Karpas-422 (cell line): ENCODE results near the gene ALDH8A1. TPM values are rescaled to one million over a fixed set of nuclear protein-coding genes. Genes with fewer than 3 reads are reported as not detected.
"Not testable (repeated sequence)": the region's sequence is repeated elsewhere in the genome, so short reads cannot be mapped to it uniquely, and the experiment has no call there.

Experiments
- DNase-seq: peaks from one replicate; pipeline ENCODE4 v3.0.0-alpha.2; 2015
- H2AFZ ChIP-seq: fragments of 200-600 bp; sonication (generic); 2 replicates; pipeline ENCODE4 v1.6.1; 2014; ENCODE audit warnings: antibody characterized with exemption, low read length, mixed read lengths
- H3K27ac ChIP-seq: fragments of 200-600 bp; sonication (generic); 2 replicates; pipeline ENCODE4 v1.5.1; 2014; ENCODE audit warnings: mild to moderate bottlenecking, low read length, moderate library complexity
- H3K27me3 ChIP-seq: fragments of 200-600 bp; sonication (generic); 2 replicates; pipeline ENCODE4 v1.6.1; 2014; ENCODE audit warnings: low read length, mixed read lengths
- H3K36me3 ChIP-seq: fragments of 200-600 bp; sonication (generic); 2 replicates; pipeline ENCODE4 v1.6.1; 2014; ENCODE audit warnings: low read length, mixed read lengths; ENCODE audit not compliant: insufficient read depth
- H3K4me1 ChIP-seq: fragments of 200-600 bp; sonication (generic); 2 replicates; pipeline ENCODE4 v1.6.1; 2014; ENCODE audit warnings: mild to moderate bottlenecking, low read length, mixed read lengths
- H3K4me2 ChIP-seq: fragments of 200-600 bp; sonication (generic); 2 replicates; pipeline ENCODE4 v1.6.1; 2014; ENCODE audit warnings: low read length, low read depth, mild to moderate bottlenecking; ENCODE audit not compliant: poor library complexity, severe bottlenecking
- H3K4me3 ChIP-seq: fragments of 200-600 bp; sonication (generic); 2 replicates; pipeline ENCODE4 v1.5.1; 2014; ENCODE audit warnings: mild to moderate bottlenecking, antibody characterized with exemption, low read length, mixed read lengths
- H3K79me2 ChIP-seq: fragments of 200-600 bp; sonication (generic); 2 replicates; pipeline ENCODE4 v1.6.1; 2014; ENCODE audit warnings: mild to moderate bottlenecking, low read length, mixed read lengths
- H3K9ac ChIP-seq: fragments of 200-600 bp; sonication (generic); 2 replicates; pipeline ENCODE4 v1.6.0; 2014; ENCODE audit warnings: low read length
- H3K9me2 ChIP-seq: fragments of 200-600 bp; sonication (generic), shearing (Covaris generic); replicated peaks from 2 replicates; pipeline ENCODE4 v1.6.0; 2014; ENCODE audit warnings: mild to moderate bottlenecking, low read length, moderate library complexity; ENCODE audit not compliant: insufficient read depth
- H3K9me3 ChIP-seq: fragments of 300-700, 200-600 bp; sonication (generic); 2 replicates; pipeline ENCODE4 v1.6.1; 2014; ENCODE audit warnings: low read length, mixed read lengths
- H4K20me1 ChIP-seq: fragments of 200-600 bp; sonication (generic); 2 replicates; pipeline ENCODE4 v1.6.1; 2014; ENCODE audit warnings: mild to moderate bottlenecking, antibody characterized with exemption, low read length, low read depth; ENCODE audit not compliant: insufficient read depth
- total RNA-seq: library from RNA; depleted of rRNA; stranded (reverse); fragments of >200 nt; shearing (Covaris generic); gene quantifications from 2 replicates; pipeline ENCODE4 v1.2.3, GENCODE V29; 2014; ENCODE audit warnings: low replicate concordance

ALDH8A1 gene
- total RNA-seq, 1 experiment from 2014 or later = not detected

- Histone ChIP-seq H3K9me3 (no peaks in the 10 kb centered on the region), H3K79me2 (no peaks in the 10 kb centered on the region), H3K4me1 (no peaks in the 10 kb centered on the region), H3K27ac (no peak overlapping the region), H3K36me3 (no peaks in the 10 kb centered on the region), H2AFZ (no peak overlapping the region), H4K20me1 (no peaks in the 10 kb centered on the region), H3K9me2 (no peaks in the 10 kb centered on the region), H3K4me3 (no peak overlapping the region), H3K27me3 (no peaks in the 10 kb centered on the region), H3K9ac (no peak overlapping the region), H3K4me2 (no peak overlapping the region)
- no peak for DNase-seq
These were observed 31.4 kb downstream of the ALDH8A1 start for GRCh38 chr6:134918418-134918961.

DNA sequence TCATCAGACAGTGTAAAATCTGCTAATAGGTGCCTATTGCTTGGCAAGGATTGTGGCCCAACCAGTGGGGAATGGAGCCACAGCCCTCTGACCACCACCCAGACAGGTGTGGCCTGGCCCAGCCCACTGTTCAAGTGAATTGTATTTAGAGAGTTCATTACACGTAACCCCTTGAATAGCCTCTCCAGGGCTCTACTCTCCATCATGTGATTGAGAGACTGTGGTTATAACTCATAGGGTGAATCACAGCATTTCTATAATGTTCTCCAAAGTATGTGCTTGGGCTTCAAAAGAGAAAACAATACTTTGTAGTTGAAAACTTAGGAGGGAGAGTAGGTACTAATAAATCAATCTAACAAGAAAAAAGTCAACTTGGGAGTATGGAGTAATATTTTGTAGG, 38.4 kb downstream of the ALDH8A1 start:
- no peaks in the 10 kb centered on the region for H3K27me3 ChIP-seq
- H3K27ac ChIP-seq = no peak overlapping the region
- H3K4me2 ChIP-seq = no peak overlapping the region
- H3K4me3 ChIP-seq = no peak overlapping the region
- H2AFZ ChIP-seq = no peak overlapping the region
- H3K9me2 ChIP-seq = no peaks in the 10 kb centered on the region
- H3K79me2 ChIP-seq = no peaks in the 10 kb centered on the region
- no peaks in the 10 kb centered on the region for H3K4me1 ChIP-seq
- H3K36me3 ChIP-seq = no peaks in the 10 kb centered on the region
- H3K9ac ChIP-seq = no peak overlapping the region
- DNase-seq = no peak
- no peaks in the 10 kb centered on the region for H3K9me3 ChIP-seq
- H4K20me1 ChIP-seq = no peaks in the 10 kb centered on the region

GRCh38 chr6:134910593-134910935, 39.3 kb downstream of the ALDH8A1 start:
- Histone ChIP-seq H3K27me3 (no peaks in the 10 kb centered on the region), H3K36me3 (no peaks in the 10 kb centered on the region), H3K27ac (no peak overlapping the region), H3K9me2 (no peaks in the 10 kb centered on the region), H3K4me2 (no peak overlapping the region), H3K9me3 (no peaks in the 10 kb centered on the region), H3K9ac (no peak overlapping the region), H2AFZ (no peak overlapping the region), H3K4me1 (no peaks in the 10 kb centered on the region), H4K20me1 (no peaks in the 10 kb centered on the region), H3K4me3 (no peak overlapping the region), H3K79me2 (no peaks in the 10 kb centered on the region)
- no peak for DNase-seq

GRCh38 chr6:134909701-134910592, 40.0 kb downstream of the ALDH8A1 start:
- Histone ChIP-seq H2AFZ (no peak overlapping the region), H3K36me3 (no peaks in the 10 kb centered on the region), H3K27ac (no peak overlapping the region), H4K20me1 (no peaks in the 10 kb centered on the region), H3K9me3 (no peaks in the 10 kb centered on the region), H3K27me3 (no peaks in the 10 kb centered on the region), H3K4me3 (no peak overlapping the region), H3K9ac (no peak overlapping the region), H3K79me2 (no peaks in the 10 kb centered on the region), H3K9me2 (no peaks in the 10 kb centered on the region), H3K4me1 (no peaks in the 10 kb centered on the region), H3K4me2 (no peak overlapping the region)
- no peak for DNase-seq

DNA sequence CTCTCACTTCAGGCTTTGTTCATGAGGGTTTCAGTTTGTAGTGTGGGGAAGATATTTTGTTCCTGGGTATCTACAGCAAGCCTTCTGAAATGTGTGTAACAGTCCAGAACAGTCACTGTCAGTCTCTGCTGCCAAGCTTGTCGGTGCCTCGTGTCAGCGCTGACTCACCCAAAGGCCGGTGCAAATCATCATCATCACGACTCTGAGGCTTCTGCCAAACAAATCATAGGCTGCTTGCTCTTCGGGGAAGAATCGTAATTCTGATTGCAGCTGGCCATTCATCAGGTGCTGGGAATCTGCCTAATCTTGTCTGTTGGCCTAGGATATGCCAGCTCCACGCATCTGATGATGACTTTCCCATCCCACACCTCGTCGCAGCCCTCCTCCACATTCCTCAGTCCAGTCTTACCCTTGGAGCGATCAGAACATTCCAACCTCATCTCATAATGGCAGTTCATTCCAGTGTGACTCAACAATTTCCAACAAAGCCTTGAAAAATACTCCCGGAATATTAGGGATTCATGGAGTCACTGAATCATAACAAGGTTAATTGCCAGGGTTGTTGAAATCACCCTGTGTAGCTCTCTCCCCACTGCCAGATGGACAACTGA, 40.9 kb downstream of the ALDH8A1 start:
- Histone ChIP-seq H3K4me2 (no peak overlapping the region), H3K36me3 (no peaks in the 10 kb centered on the region), H3K27ac (no peak overlapping the region), H2AFZ (no peak overlapping the region), H3K79me2 (no peaks in the 10 kb centered on the region), H3K9me2 (no peaks in the 10 kb centered on the region), H3K9ac (no peak overlapping the region), H3K27me3 (no peaks in the 10 kb centered on the region), H4K20me1 (no peaks in the 10 kb centered on the region), H3K9me3 (no peaks in the 10 kb centered on the region), H3K4me3 (no peak overlapping the region), H3K4me1 (no peaks in the 10 kb centered on the region)
- no peak for DNase-seq

DNA sequence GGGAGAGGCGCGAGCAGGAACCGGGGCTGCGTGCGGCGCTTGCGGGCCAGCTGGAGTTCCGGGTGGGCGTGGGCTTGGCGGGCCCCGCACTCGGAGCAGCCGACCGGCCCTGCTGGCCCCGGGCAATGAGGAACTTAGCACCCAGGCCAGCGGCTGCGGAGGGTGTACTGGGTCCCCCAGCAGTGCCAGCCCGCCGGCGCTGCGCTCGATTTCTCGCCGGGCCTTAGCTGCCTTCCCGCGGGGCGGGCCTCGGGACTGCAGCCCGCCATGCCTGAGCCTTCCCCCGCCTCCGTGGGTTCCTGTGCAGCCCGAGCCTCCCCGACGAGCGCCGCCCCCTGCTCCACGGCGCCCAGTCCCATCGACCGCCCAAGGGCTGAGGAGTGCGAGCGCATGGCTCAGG, 45.2 kb downstream of the ALDH8A1 start:
- H2AFZ ChIP-seq, H4K20me1 ChIP-seq, H3K4me2 ChIP-seq, H3K4me1 ChIP-seq, H3K27ac ChIP-seq, H3K79me2 ChIP-seq, H3K9me2 ChIP-seq, H3K4me3 ChIP-seq, H3K9me3 ChIP-seq, DNase-seq, H3K9ac ChIP-seq, H3K27me3 ChIP-seq, H3K36me3 ChIP-seq: not testable (repeated sequence)

- Histone ChIP-seq H3K9ac (no peak overlapping the region), H3K9me3 (no peaks in the 10 kb centered on the region)
- no peak for DNase-seq
These were observed 46.5 kb downstream of the ALDH8A1 start for GRCh38 chr6:134903448-134903847.

DNA sequence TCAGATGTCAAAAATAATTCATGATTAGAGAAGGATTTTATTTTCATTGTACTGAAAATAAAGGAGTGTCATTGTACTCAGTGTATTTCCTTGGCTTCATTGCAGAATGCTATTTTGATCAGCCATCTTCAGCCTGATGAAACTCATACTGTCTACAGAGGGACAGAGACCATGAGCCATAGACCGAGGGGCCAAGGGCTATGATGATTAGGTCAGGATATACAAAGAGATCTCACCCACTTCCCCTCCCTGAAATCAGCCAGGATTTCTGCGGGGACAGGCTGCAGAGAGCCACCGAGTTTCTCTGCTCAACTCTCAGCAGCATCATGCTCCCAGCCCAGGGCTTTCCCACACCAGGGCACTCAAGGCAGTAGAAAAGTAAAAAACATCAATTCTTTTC, 47.0 kb downstream of the ALDH8A1 start:
- no peak overlapping the region for H2AFZ ChIP-seq
- no peaks in the 10 kb centered on the region for H3K4me1 ChIP-seq
- no peak overlapping the region for H3K4me3 ChIP-seq
- H4K20me1 ChIP-seq = no peaks in the 10 kb centered on the region
- H3K9ac ChIP-seq = no peak overlapping the region
- H3K9me2 ChIP-seq = no peaks in the 10 kb centered on the region
- no peaks in the 10 kb centered on the region for H3K79me2 ChIP-seq
- H3K9me3 ChIP-seq = no peaks in the 10 kb centered on the region
- no peak overlapping the region for H3K27ac ChIP-seq
- H3K36me3 ChIP-seq = no peaks in the 10 kb centered on the region
- H3K27me3 ChIP-seq = no peaks in the 10 kb centered on the region
- no peak overlapping the region for H3K4me2 ChIP-seq
- DNase-seq = no peak

More at GRCh38 chr6:134903448-134903847, 46.5 kb downstream of the ALDH8A1 start:
- Histone ChIP-seq H3K4me3 (no peak overlapping the region), H2AFZ (no peak overlapping the region), H3K4me2 (no peak overlapping the region), H4K20me1 (no peaks in the 10 kb centered on the region), H3K36me3 (no peaks in the 10 kb centered on the region), H3K9me2 (no peaks in the 10 kb centered on the region), H3K27ac (no peak overlapping the region), H3K4me1 (no peaks in the 10 kb centered on the region), H3K27me3 (no peaks in the 10 kb centered on the region), H3K79me2 (no peaks in the 10 kb centered on the region)
